ENCODE data around the gene LIN9. TPM values are rescaled to one million over a fixed set of nuclear protein-coding genes. Genes with fewer than 3 reads are reported as not detected.
"Not testable (repeated sequence)": the region's sequence is repeated elsewhere in the genome, so short reads cannot be mapped to it uniquely, and the experiment has no call there.

LIN9 gene
- total RNA-seq, 1 donor from 2014 or later = 4.6 TPM

DNA sequence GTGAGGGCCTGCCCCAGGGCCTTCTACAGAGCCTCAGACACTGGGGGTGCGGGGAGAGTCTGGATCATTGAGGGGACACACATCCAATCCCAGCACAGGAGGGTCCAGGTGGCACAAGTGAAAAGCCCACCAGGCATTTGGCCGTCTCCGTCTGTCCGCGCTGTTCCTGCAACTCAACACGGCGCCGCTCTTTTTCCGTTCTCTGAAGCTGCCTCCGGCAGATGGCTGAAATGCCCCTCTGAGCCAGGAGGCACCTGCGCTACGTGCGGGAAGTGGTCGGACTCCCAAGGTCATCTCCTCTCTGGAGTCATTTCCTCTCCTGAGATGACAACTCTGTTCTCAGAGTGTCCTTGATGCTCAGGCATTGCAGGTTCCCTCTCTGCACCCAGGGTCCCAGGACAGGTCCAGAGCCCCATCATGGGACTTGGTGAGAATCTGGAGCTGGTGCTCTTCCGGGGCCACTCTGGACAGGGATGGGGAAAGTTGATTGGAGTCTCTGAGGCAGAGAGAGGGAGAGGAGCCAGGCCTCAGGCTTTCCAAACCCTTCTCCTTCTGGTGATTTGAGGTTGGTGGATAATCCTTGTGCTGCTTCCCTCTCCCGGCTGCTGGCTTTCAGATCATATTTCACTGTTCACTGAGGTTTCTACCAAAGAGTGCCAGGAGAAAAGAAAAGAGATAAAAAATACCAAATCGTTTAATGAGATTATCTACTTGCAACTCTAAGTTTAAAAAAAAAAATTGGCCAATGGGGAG is 99.5 kb downstream of the LIN9 start:
- H3K36me3 ChIP-seq (ENCODE audit: control insufficient read depth, insufficient read depth, low read length) = no peaks in the 10 kb centered on the region
- no peak for DNase-seq (ENCODE audit: low read depth)
- no peaks in the 10 kb centered on the region for H3K27me3 ChIP-seq (ENCODE audit: control insufficient read depth, insufficient read depth, low read length)
- H3K4me3 ChIP-seq (ENCODE audit: low read depth, low read length) = no peak overlapping the region
- TF ChIP-seq, protein P1, sequence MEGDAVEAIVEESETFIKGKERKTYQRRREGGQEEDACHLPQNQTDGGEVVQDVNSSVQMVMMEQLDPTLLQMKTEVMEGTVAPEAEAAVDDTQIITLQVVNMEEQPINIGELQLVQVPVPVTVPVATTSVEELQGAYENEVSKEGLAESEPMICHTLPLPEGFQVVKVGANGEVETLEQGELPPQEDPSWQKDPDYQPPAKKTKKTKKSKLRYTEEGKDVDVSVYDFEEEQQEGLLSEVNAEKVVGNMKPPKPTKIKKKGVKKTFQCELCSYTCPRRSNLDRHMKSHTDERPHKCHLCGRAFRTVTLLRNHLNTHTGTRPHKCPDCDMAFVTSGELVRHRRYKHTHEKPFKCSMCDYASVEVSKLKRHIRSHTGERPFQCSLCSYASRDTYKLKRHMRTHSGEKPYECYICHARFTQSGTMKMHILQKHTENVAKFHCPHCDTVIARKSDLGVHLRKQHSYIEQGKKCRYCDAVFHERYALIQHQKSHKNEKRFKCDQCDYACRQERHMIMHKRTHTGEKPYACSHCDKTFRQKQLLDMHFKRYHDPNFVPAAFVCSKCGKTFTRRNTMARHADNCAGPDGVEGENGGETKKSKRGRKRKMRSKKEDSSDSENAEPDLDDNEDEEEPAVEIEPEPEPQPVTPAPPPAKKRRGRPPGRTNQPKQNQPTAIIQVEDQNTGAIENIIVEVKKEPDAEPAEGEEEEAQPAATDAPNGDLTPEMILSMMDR (IDR thresholded peaks at IDR 0.05; ENCODE audit: insufficient read depth, low read length, poor library complexity, severe bottlenecking) = no peak

- Histone ChIP-seq H3K36me3 (ENCODE audit: control insufficient read depth, insufficient read depth, low read length) (no peaks in the 10 kb centered on the region), H3K4me3 (ENCODE audit: low read depth, low read length) (no peak overlapping the region), H3K27me3 (ENCODE audit: control insufficient read depth, insufficient read depth, low read length) (no peaks in the 10 kb centered on the region)
- no peak for DNase-seq (ENCODE audit: low read depth)
- TF ChIP-seq, protein P1 (IDR thresholded peaks at IDR 0.05; ENCODE audit: insufficient read depth, low read length, poor library complexity, severe bottlenecking) = no peak
Measured at GRCh38 chr1:226207048-226207447, 101.9 kb downstream of the LIN9 start.

- Histone ChIP-seq H3K4me3 (ENCODE audit: low read depth, low read length) (no peak overlapping the region), H3K27me3 (ENCODE audit: control insufficient read depth, insufficient read depth, low read length) (no peaks in the 10 kb centered on the region), H3K36me3 (ENCODE audit: control insufficient read depth, insufficient read depth, low read length) (no peaks in the 10 kb centered on the region)
- DNase-seq (ENCODE audit: low read depth) = no peak
- TF ChIP-seq, protein P1 (IDR thresholded peaks at IDR 0.05; ENCODE audit: insufficient read depth, low read length, poor library complexity, severe bottlenecking) = no peak
Measured at GRCh38 chr1:226204198-226204597, 104.8 kb downstream of the LIN9 start.

- no peaks in the 10 kb centered on the region for H3K36me3 ChIP-seq (ENCODE audit: control insufficient read depth, insufficient read depth, low read length)
- TF ChIP-seq, protein P1 (IDR thresholded peaks at IDR 0.05; ENCODE audit: insufficient read depth, low read length, poor library complexity, severe bottlenecking) = no peak
- no peaks in the 10 kb centered on the region for H3K27me3 ChIP-seq (ENCODE audit: control insufficient read depth, insufficient read depth, low read length)
- H3K4me3 ChIP-seq (ENCODE audit: low read depth, low read length) = no peak overlapping the region
- DNase-seq (ENCODE audit: low read depth) = no peak
Measured at GRCh38 chr1:226203655-226204054, 105.3 kb downstream of the LIN9 start.

GRCh38 chr1:226203240-226203639 is 105.7 kb downstream of the LIN9 start:
- DNase-seq (ENCODE audit: low read depth) = no peak
- Histone ChIP-seq H3K27me3 (ENCODE audit: control insufficient read depth, insufficient read depth, low read length) (no peaks in the 10 kb centered on the region), H3K4me3 (ENCODE audit: low read depth, low read length) (no peak overlapping the region), H3K36me3 (ENCODE audit: control insufficient read depth, insufficient read depth, low read length) (no peaks in the 10 kb centered on the region)
- TF ChIP-seq, protein P1 (IDR thresholded peaks at IDR 0.05; ENCODE audit: insufficient read depth, low read length, poor library complexity, severe bottlenecking) = no peak

- H3K36me3 ChIP-seq (ENCODE audit: control insufficient read depth, insufficient read depth, low read length); DNase-seq (ENCODE audit: low read depth): not testable (repeated sequence)
Measured at GRCh38 chr1:226202666-226203065, 106.3 kb downstream of the LIN9 start.

More at GRCh38 chr1:226202666-226203065, 106.3 kb downstream of the LIN9 start:
- H3K4me3 ChIP-seq (ENCODE audit: low read depth, low read length); H3K27me3 ChIP-seq (ENCODE audit: control insufficient read depth, insufficient read depth, low read length): not testable (repeated sequence)
